OCI-LY1 (cell line): ENCODE results near the gene HEXIM1.
A peak's percentile ranks its signal among the peaks of the same experiment; 100 is the strongest.

Experiments used
- EZH2 ChIP-seq: fragments of 200-600 bp; sonication (generic), shearing (Covaris generic); IDR thresholded peaks from 2 replicates; pipeline ENCODE4 v1.8.0; 2017; ENCODE audit warnings: borderline replicate concordance, mixed run types, mild to moderate bottlenecking, antibody characterized with exemption, low read length, moderate library complexity, mixed read lengths
- TF ChIP-seq, protein P1 (sequence below): fragments of 200-600 bp; sonication (generic), shearing (Covaris generic); IDR thresholded peaks from 2 replicates; pipeline ENCODE4 v1.5.1; 2017; ENCODE audit warnings: mild to moderate bottlenecking, antibody characterized with exemption, low read length, moderate library complexity, mixed read lengths

- TF ChIP-seq, protein P1, sequence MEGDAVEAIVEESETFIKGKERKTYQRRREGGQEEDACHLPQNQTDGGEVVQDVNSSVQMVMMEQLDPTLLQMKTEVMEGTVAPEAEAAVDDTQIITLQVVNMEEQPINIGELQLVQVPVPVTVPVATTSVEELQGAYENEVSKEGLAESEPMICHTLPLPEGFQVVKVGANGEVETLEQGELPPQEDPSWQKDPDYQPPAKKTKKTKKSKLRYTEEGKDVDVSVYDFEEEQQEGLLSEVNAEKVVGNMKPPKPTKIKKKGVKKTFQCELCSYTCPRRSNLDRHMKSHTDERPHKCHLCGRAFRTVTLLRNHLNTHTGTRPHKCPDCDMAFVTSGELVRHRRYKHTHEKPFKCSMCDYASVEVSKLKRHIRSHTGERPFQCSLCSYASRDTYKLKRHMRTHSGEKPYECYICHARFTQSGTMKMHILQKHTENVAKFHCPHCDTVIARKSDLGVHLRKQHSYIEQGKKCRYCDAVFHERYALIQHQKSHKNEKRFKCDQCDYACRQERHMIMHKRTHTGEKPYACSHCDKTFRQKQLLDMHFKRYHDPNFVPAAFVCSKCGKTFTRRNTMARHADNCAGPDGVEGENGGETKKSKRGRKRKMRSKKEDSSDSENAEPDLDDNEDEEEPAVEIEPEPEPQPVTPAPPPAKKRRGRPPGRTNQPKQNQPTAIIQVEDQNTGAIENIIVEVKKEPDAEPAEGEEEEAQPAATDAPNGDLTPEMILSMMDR: peak; percentile 92
- no peak for TF ChIP-seq EZH2
These were observed 49.2 kb upstream of the HEXIM1 start for GRCh38 chr17:45098869-45099616.
